Lung (tissue), 12 donors: ENCODE data around the gene TMEM91. TPM values are rescaled to one million over a fixed set of nuclear protein-coding genes. Genes with fewer than 3 reads are reported as not detected.
A peak's percentile ranks its signal among the peaks of the same experiment; 100 is the strongest.

ENCODE experiments used
- ATAC-seq: fragments of 200-7000 bp; cut with Tn5 transposase; one replicate; pipeline ENCODE4 v1.9.1; 2020; ENCODE audit warnings: moderate number of reproducible peaks; ENCODE audit not compliant: insufficient read depth, low FRiP score
- DNase-seq, 3 donors: peaks; one replicate each; pipeline ENCODE4 v3.0.0-alpha.2; 2013 to 2017
- H3K27ac ChIP-seq, 2 donors: one replicate each; pipeline ENCODE4 v1.5.1; 2013; ENCODE audit warnings: mild to moderate bottlenecking in 2 of 2, moderate library complexity in 2 of 2, control low read depth in 1 of 2, inconsistent platforms in 1 of 2, low read depth in 1 of 2, low read length in 1 of 2
- H3K27me3 ChIP-seq, 3 donors: one replicate each; pipeline ENCODE4 v1.5.1; 2013; ENCODE audit warnings: low read length in 2 of 3; ENCODE audit not compliant: control insufficient read depth in 3 of 3, insufficient read depth in 3 of 3
- H3K36me3 ChIP-seq, 4 donors: one replicate each; pipeline ENCODE4 v1.5.1; 2013; ENCODE audit warnings: low read length in 4 of 4, mild to moderate bottlenecking in 1 of 4, moderate library complexity in 1 of 4; ENCODE audit not compliant: control insufficient read depth in 4 of 4, insufficient read depth in 4 of 4
- H3K4me1 ChIP-seq, 5 donors: one replicate each; pipeline ENCODE4 v1.5.1; 2013; ENCODE audit warnings: low read length in 5 of 5, mild to moderate bottlenecking in 2 of 5, moderate library complexity in 1 of 5; ENCODE audit not compliant: control insufficient read depth in 5 of 5, insufficient read depth in 5 of 5
- H3K4me3 ChIP-seq: one replicate; pipeline ENCODE4 v1.5.1; 2013; ENCODE audit warnings: mild to moderate bottlenecking, control low read depth, moderate library complexity
- H3K9ac ChIP-seq, 2 donors: one replicate each; pipeline ENCODE4 v1.5.1; 2013; ENCODE audit warnings: low read length in 2 of 2, control low read depth in 1 of 2; ENCODE audit not compliant: insufficient read depth in 1 of 2
- H3K9me3 ChIP-seq, 4 donors: one replicate each; pipeline ENCODE4 v1.5.1; 2013; ENCODE audit warnings: low read length in 3 of 4, mild to moderate bottlenecking in 1 of 4, moderate library complexity in 1 of 4; ENCODE audit not compliant: control insufficient read depth in 4 of 4, insufficient read depth in 3 of 4
- WGBS, 2 donors: extraction: QIAGEN DNeasy Blood & Tissue Kit; methylation state at CpG; one replicate each; pipeline ENCODE4 v1.1.7; 2013; 5-methylcytosine and 5-hydroxymethylcytosine counted together
- polyA plus RNA-seq, 2 donors: library from polyadenylated mRNA; stranded (reverse); fragments of 200-250 nt; gene quantifications; one replicate each; pipeline ENCODE4 v1.2.1, GENCODE V29; 2013
- total RNA-seq, 2 donors: library from RNA; depleted of rRNA in 1 of 2; stranded (reverse); fragments of >200 nt in 1 of 2; gene quantifications; one replicate each; pipeline ENCODE4 v1.2.1, GENCODE V29; 2014 to 2021
- TF ChIP-seq, protein P1 (sequence below): IDR thresholded peaks from 2 replicates; pipeline ENCODE4 v1.5.1; 2012; ENCODE audit warnings: mild to moderate bottlenecking; ENCODE audit errors: control extremely low read depth, extremely low read depth
- donor health status: control.
- donor health status: control.
- donor health status: Bipolar disorder and iron deficiency.
- donor health status: healthy.
- donor health status: DM: yes; HTN: yes; CAD: no.

The TMEM91 gene
- total and polyA plus RNA-seq, 4 donors = 13.6 to 39.8 (median 17.0) TPM

DNA sequence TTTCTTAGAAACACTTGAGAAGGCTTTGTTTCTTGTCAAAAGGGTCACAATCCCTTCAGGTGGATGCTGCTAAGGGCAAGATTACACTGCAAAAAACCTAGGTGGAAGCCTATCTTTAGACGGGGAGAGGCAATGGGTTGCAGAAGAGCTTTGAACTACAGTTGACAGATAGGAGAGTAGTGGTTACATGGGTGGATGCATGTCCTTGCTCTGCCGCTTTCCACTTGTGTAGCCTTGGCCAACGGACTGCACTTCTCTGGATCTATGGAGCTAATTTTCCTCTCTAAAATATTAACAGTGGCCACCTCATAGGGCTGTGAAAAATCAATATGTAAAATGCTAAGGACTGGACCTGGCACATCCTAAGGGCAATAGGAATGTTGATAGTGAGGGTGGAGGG is 22.3 kb downstream of the TMEM91 start:
- Histone ChIP-seq H3K36me3 (peaks cover 0 to 6% (median under 1%) of the 10 kb centered on the region in 4 donors), H3K4me1 (peaks cover 0 to 19% (median 10%) of the 10 kb centered on the region in 5 donors), H3K9ac (peak overlapping the region; percentile 95 to 97), H3K27me3 (no peaks in the 10 kb centered on the region), H3K4me3 (peak overlapping the region; percentile 8), H3K27ac (peak overlapping the region in 1 of 2 donors; percentile 88), H3K9me3 (no peaks in the 10 kb centered on the region)
- no peak for ATAC-seq
- no peak for DNase-seq
- TF ChIP-seq, protein P1, sequence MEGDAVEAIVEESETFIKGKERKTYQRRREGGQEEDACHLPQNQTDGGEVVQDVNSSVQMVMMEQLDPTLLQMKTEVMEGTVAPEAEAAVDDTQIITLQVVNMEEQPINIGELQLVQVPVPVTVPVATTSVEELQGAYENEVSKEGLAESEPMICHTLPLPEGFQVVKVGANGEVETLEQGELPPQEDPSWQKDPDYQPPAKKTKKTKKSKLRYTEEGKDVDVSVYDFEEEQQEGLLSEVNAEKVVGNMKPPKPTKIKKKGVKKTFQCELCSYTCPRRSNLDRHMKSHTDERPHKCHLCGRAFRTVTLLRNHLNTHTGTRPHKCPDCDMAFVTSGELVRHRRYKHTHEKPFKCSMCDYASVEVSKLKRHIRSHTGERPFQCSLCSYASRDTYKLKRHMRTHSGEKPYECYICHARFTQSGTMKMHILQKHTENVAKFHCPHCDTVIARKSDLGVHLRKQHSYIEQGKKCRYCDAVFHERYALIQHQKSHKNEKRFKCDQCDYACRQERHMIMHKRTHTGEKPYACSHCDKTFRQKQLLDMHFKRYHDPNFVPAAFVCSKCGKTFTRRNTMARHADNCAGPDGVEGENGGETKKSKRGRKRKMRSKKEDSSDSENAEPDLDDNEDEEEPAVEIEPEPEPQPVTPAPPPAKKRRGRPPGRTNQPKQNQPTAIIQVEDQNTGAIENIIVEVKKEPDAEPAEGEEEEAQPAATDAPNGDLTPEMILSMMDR = no peak
- WGBS, 2 donors = 43 to 65% methylated on average over 3 of the region's 3 CpGs

DNA sequence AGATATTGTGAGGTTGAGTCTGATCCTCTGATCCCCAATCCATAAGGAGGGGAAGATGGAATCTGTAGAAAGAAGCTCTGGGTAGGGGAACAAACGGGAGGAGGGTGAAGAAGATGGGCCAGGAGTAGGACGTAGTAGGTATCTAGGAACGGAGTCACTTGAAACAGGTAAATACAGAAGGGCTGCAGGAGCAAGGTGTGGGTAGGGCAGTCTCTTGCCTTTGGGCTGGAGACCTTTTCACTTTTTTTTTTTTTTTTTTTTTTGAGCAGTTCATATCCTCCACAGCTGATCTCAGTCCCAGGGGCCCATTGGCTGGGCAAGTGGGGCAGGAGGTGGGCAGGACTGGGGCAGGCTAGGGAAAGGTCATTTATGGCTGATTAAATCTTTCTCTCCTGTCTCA is 22.8 kb downstream of the TMEM91 start:
- ATAC-seq (no peak), DNase-seq (no peak)
- 78 to 91% methylated on average over 3 of the region's 3 CpGs for WGBS, 2 donors
- Histone ChIP-seq H3K9me3 (no peaks in the 10 kb centered on the region), H3K27ac (no peak overlapping the region), H3K36me3 (peaks cover 0 to 6% (median under 1%) of the 10 kb centered on the region in 4 donors), H3K4me1 (peaks cover 0 to 19% (median 10%) of the 10 kb centered on the region in 5 donors), H3K27me3 (no peaks in the 10 kb centered on the region), H3K4me3 (no peak overlapping the region), H3K9ac (no peak overlapping the region)
- TF ChIP-seq, protein P1 = no peak

DNA sequence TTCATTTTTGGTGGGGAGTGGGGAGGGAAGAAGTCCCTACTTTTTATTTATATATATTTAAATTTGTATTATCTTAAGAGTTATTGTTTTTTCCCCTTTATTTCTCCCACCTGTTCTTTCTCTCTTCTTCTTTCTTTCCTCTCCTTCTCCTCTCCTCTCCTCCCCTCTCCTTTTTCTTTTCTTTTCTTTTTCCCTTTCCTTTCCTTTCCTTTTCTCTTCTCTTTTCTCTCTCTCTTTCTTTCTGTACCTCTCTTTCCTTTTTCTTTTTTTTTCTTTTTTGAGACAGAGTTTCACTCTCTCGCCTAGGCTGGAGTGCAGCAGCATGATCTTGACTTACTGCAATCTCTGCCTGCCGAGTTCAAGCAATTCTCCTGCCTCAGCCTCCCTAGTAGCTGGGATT is 23.2 kb downstream of the TMEM91 start:
- Histone ChIP-seq H3K9me3 (no peaks in the 10 kb centered on the region), H3K9ac (no peak overlapping the region), H3K36me3 (peaks cover 0 to 6% (median under 1%) of the 10 kb centered on the region in 4 donors), H3K4me1 (peaks cover 0 to 19% (median 10%) of the 10 kb centered on the region in 5 donors), H3K4me3 (no peak overlapping the region), H3K27me3 (no peaks in the 10 kb centered on the region), H3K27ac (no peak overlapping the region)
- no peak for DNase-seq
- WGBS, 2 donors = 93 to 95% methylated on average over 2 of the region's 2 CpGs
- no peak for ATAC-seq
- TF ChIP-seq, protein P1 = no peak

DNA sequence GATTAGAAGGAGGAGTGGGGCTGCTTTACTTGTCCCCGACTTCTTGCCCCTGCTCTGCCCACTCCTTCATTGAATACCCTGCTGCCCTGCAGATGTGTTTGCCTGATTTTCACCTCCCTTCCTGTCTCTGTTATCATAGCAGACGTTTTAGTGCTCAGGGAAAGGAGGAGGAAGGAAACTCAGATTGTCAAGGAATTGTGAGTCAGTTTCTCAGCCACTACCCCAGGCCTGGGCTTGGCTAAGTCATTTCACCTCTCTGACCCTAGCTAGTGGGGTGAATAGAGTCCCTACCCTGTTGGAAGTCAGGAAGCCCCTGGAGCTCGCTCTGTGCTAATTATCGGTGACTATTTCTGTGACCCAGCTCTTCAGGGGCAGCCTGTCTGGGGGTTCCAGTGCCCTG is 25.1 kb downstream of the TMEM91 start:
- WGBS, 2 donors = 55 to 63% methylated on average over 4 of the region's 4 CpGs
- DNase-seq = no peak
- Histone ChIP-seq H3K36me3 (peaks cover 0 to 6% (median under 1%) of the 10 kb centered on the region in 4 donors), H3K9me3 (no peaks in the 10 kb centered on the region), H3K27ac (peak overlapping the region in 1 of 2 donors; percentile 38), H3K9ac (no peak overlapping the region), H3K27me3 (no peaks in the 10 kb centered on the region), H3K4me3 (no peak overlapping the region), H3K4me1 (peaks cover 0 to 24% (median 10%) of the 10 kb centered on the region in 5 donors)
- ATAC-seq = no peak
- TF ChIP-seq, protein P1 = no peak
